ENCODE data around the gene ASB8. TPM values are rescaled to one million over a fixed set of nuclear protein-coding genes. Genes with fewer than 3 reads are reported as not detected.
A peak's percentile ranks its signal among the peaks of the same experiment; 100 is the strongest.

Gene ASB8
- total RNA-seq, 3 donors from 2014 or later, result 28.2 to 34.4 (median 32.8) TPM

- peaks cover 27% of the 10 kb centered on the region for H3K27me3 Mint-ChIP-seq (ENCODE audit: low read depth)
- no peaks in the 10 kb centered on the region for H3K36me3 Mint-ChIP-seq (ENCODE audit: insufficient read depth)
- DNase-seq (peak; percentile 64), ATAC-seq (peak; percentile 67 to 72)
- H3K4me3 Mint-ChIP-seq, result no peak overlapping the region
- H3K9me3 Mint-ChIP-seq, result no peaks in the 10 kb centered on the region
- H3K4me1 Mint-ChIP-seq (ENCODE audit: low read depth), result peaks cover 2% of the 10 kb centered on the region
Observed at GRCh38 chr12:48189331-48190125, 32.2 kb upstream of the ASB8 start.

GRCh38 chr12:48187916-48188695 lies 30.8 kb upstream of the ASB8 start:
- H3K27me3 Mint-ChIP-seq (ENCODE audit: low read depth), result peaks cover 23% of the 10 kb centered on the region
- H3K36me3 Mint-ChIP-seq (ENCODE audit: insufficient read depth), result no peaks in the 10 kb centered on the region
- peaks cover 9% of the 10 kb centered on the region for H3K4me1 Mint-ChIP-seq (ENCODE audit: low read depth)
- no peaks in the 10 kb centered on the region for H3K9me3 Mint-ChIP-seq
- DNase-seq (no peak), ATAC-seq (no peak)
- no peak overlapping the region for H3K4me3 Mint-ChIP-seq

GRCh38 chr12:48185181-48185919 lies 28.0 kb upstream of the ASB8 start:
- peaks cover 24% of the 10 kb centered on the region for H3K4me1 Mint-ChIP-seq (ENCODE audit: low read depth)
- H3K36me3 Mint-ChIP-seq (ENCODE audit: insufficient read depth), result no peaks in the 10 kb centered on the region
- ATAC-seq, result no peak
- no peaks in the 10 kb centered on the region for H3K9me3 Mint-ChIP-seq
- peaks cover 23% of the 10 kb centered on the region for H3K27me3 Mint-ChIP-seq (ENCODE audit: low read depth)
- no peak for DNase-seq
- no peak overlapping the region for H3K4me3 Mint-ChIP-seq

GRCh38 chr12:48184549-48184922 lies 27.2 kb upstream of the ASB8 start:
- Mint-ChIP-seq H3K9me3 (no peaks in the 10 kb centered on the region), H3K36me3 (ENCODE audit: insufficient read depth) (no peaks in the 10 kb centered on the region), H3K4me1 (ENCODE audit: low read depth) (peaks cover 24% of the 10 kb centered on the region), H3K27me3 (ENCODE audit: low read depth) (peaks cover 23% of the 10 kb centered on the region), H3K4me3 (peak overlapping the region; percentile 91)
- no peak for DNase-seq
- no peak for ATAC-seq

- Mint-ChIP-seq H3K9me3 (no peaks in the 10 kb centered on the region), H3K27me3 (ENCODE audit: low read depth) (peaks cover 23% of the 10 kb centered on the region), H3K4me3 (peak overlapping the region; percentile 91), H3K4me1 (ENCODE audit: low read depth) (peaks cover 24% of the 10 kb centered on the region), H3K36me3 (ENCODE audit: insufficient read depth) (no peaks in the 10 kb centered on the region)
- DNase-seq (no peak), ATAC-seq (peak; percentile 20 to 26)
Observed at GRCh38 chr12:48183876-48184548, 26.7 kb upstream of the ASB8 start.

- Mint-ChIP-seq H3K36me3 (ENCODE audit: insufficient read depth) (no peaks in the 10 kb centered on the region), H3K4me3 (peak within 1 kb of the TSS; percentile 91), H3K9me3 (no peaks in the 10 kb centered on the region), H3K27me3 (ENCODE audit: low read depth) (peaks cover 28% of the 10 kb centered on the region), H3K4me1 (ENCODE audit: low read depth) (peaks cover 24% of the 10 kb centered on the region)
- DNase-seq (peak; percentile 63), ATAC-seq (peak; percentile 85 to 86)
Observed at GRCh38 chr12:48183091-48183875, 26.0 kb upstream of the ASB8 start, which contains the start of gene CCDC184. CCDC184 (plus strand) TSS chr12:48183644; CDS start chr12:48184123, 479 bp downstream.

GRCh38 chr12:48182631-48183030 lies 25.3 kb upstream of the ASB8 start:
- Mint-ChIP-seq H3K27me3 (ENCODE audit: low read depth) (peaks cover 28% of the 10 kb centered on the region), H3K36me3 (ENCODE audit: insufficient read depth) (no peaks in the 10 kb centered on the region), H3K9me3 (no peaks in the 10 kb centered on the region), H3K4me1 (ENCODE audit: low read depth) (peaks cover 24% of the 10 kb centered on the region), H3K4me3 (peak overlapping the region; percentile 91)
- ATAC-seq (peak in 1 of 2 donors; percentile 11), DNase-seq (no peak)

- ATAC-seq, result no peak
- H3K27me3 Mint-ChIP-seq (ENCODE audit: low read depth), result peaks cover 33% of the 10 kb centered on the region
Observed at GRCh38 chr12:48180857-48181495, 23.7 kb upstream of the ASB8 start.

GRCh38 chr12:48180424-48180823 lies 23.1 kb upstream of the ASB8 start:
- ATAC-seq (no peak), DNase-seq (no peak)
- Mint-ChIP-seq H3K36me3 (ENCODE audit: insufficient read depth) (no peaks in the 10 kb centered on the region), H3K4me3 (no peak overlapping the region), H3K9me3 (no peaks in the 10 kb centered on the region), H3K4me1 (ENCODE audit: low read depth) (peaks cover 31% of the 10 kb centered on the region), H3K27me3 (ENCODE audit: low read depth) (peaks cover 28% of the 10 kb centered on the region)

More at GRCh38 chr12:48180857-48181495, 23.7 kb upstream of the ASB8 start:
- no peaks in the 10 kb centered on the region for H3K9me3 Mint-ChIP-seq
- no peaks in the 10 kb centered on the region for H3K36me3 Mint-ChIP-seq (ENCODE audit: insufficient read depth)
- H3K4me1 Mint-ChIP-seq (ENCODE audit: low read depth), result peaks cover 28% of the 10 kb centered on the region
- no peak overlapping the region for H3K4me3 Mint-ChIP-seq
- DNase-seq, result no peak

GRCh38 chr12:48179466-48179865 lies 22.2 kb upstream of the ASB8 start:
- no peak for DNase-seq
- no peak for ATAC-seq
- Mint-ChIP-seq H3K4me1 (ENCODE audit: low read depth) (peaks cover 28% of the 10 kb centered on the region), H3K9me3 (no peaks in the 10 kb centered on the region), H3K4me3 (no peak overlapping the region), H3K27me3 (ENCODE audit: low read depth) (peaks cover 18% of the 10 kb centered on the region), H3K36me3 (ENCODE audit: insufficient read depth) (no peaks in the 10 kb centered on the region)

GRCh38 chr12:48177982-48178381 lies 20.7 kb upstream of the ASB8 start:
- Mint-ChIP-seq H3K4me1 (ENCODE audit: low read depth) (peaks cover 21% of the 10 kb centered on the region), H3K4me3 (no peak overlapping the region)
- ATAC-seq, result no peak

GRCh38 chr12:48176417-48176751 lies 19.1 kb upstream of the ASB8 start:
- ATAC-seq, result no peak
- Mint-ChIP-seq H3K36me3 (ENCODE audit: insufficient read depth) (no peaks in the 10 kb centered on the region), H3K4me3 (no peak overlapping the region), H3K4me1 (ENCODE audit: low read depth) (peaks cover 7% of the 10 kb centered on the region), H3K27me3 (ENCODE audit: low read depth) (peaks cover 15% of the 10 kb centered on the region), H3K9me3 (no peaks in the 10 kb centered on the region)
- no peak for DNase-seq

More at GRCh38 chr12:48177982-48178381, 20.7 kb upstream of the ASB8 start:
- Mint-ChIP-seq H3K36me3 (ENCODE audit: insufficient read depth) (no peaks in the 10 kb centered on the region), H3K9me3 (no peaks in the 10 kb centered on the region), H3K27me3 (ENCODE audit: low read depth) (peaks cover 15% of the 10 kb centered on the region)
- DNase-seq, result no peak
